HepG2 (cell line): ENCODE results near the gene PRR19. TPM values are rescaled to one million over a fixed set of nuclear protein-coding genes. Genes with fewer than 3 reads are reported as not detected.

Experiments used
- BRCA1 ChIP-seq: sonication (generic); formaldehyde crosslinking; IDR thresholded peaks from 2 replicates; pipeline ENCODE4 v1.4.0; 2020; ENCODE audit warnings: missing genetic modification reagents
- CCAR2 ChIP-seq: fragments of 200-400 bp; formaldehyde crosslinking; optimal IDR thresholded peaks from 2 replicates; pipeline ENCODE3; 2018; ENCODE audit warnings: low read depth, mild to moderate bottlenecking, low read length, moderate library complexity
- CSRNP1 ChIP-seq: sonication (generic); formaldehyde crosslinking; IDR thresholded peaks from 2 replicates; pipeline ENCODE4 v1.8.1; 2023; ENCODE audit warnings: mild to moderate bottlenecking, missing genetic modification reagents
- E2F2 ChIP-seq: sonication (generic); formaldehyde crosslinking; IDR thresholded peaks from 2 replicates; pipeline ENCODE4 v1.4.0; 2020; ENCODE audit warnings: missing genetic modification reagents, borderline replicate concordance
- FOSL2 ChIP-seq: sonication (generic); formaldehyde crosslinking; IDR thresholded peaks from 2 replicates; pipeline ENCODE4 v1.4.0; 2020; ENCODE audit warnings: missing genetic modification reagents
- MLX ChIP-seq: IDR thresholded peaks from 2 replicates; pipeline ENCODE4 v1.6.1; 2016
- REPIN1 ChIP-seq: sonication (generic); formaldehyde crosslinking; IDR thresholded peaks from 2 replicates; pipeline ENCODE4 v1.8.0; 2022; ENCODE audit warnings: missing genetic modification reagents, low read depth, mild to moderate bottlenecking, borderline replicate concordance
- RFXAP ChIP-seq: sonication (generic); formaldehyde crosslinking; IDR thresholded peaks from 2 replicates; pipeline ENCODE4 v1.4.0; 2020; ENCODE audit warnings: missing genetic modification reagents, borderline replicate concordance
- SP140L ChIP-seq: sonication (generic); formaldehyde crosslinking; IDR thresholded peaks from 2 replicates; pipeline ENCODE4 v1.4.0; 2020; ENCODE audit warnings: missing genetic modification reagents, borderline replicate concordance
- ZHX2 ChIP-seq, 2 experiments: sonication (generic) in 1 of 2; formaldehyde crosslinking in 1 of 2; IDR thresholded peaks; 2 replicates each; pipeline versions ENCODE4 v1.6.1 to v1.9.0; 2014 to 2022; ENCODE audit warnings: antibody characterized with exemption in 1 of 2, borderline replicate concordance in 1 of 2, inconsistent platforms in 1 of 2, low read depth in 1 of 2, missing genetic modification reagents in 1 of 2
- ZMAT5 ChIP-seq: sonication (generic); formaldehyde crosslinking; IDR thresholded peaks from 2 replicates; pipeline ENCODE4 v1.5.0; 2020; ENCODE audit warnings: mild to moderate bottlenecking, low read depth, missing genetic modification reagents, borderline replicate concordance
- ZNF10 ChIP-seq: sonication (generic); formaldehyde crosslinking; IDR thresholded peaks from 2 replicates; pipeline ENCODE4 v1.4.0; 2020; ENCODE audit warnings: mild to moderate bottlenecking, low read depth, missing genetic modification reagents, borderline replicate concordance
- polyA plus RNA-seq, 8 experiments: library from polyadenylated mRNA; depleted of rRNA in 3 of 8; stranded (reverse) in 7 of 8; unstranded in 1 of 8; fragments of >200 nt; fragmentation: Illumina TruSeq in 4 of 8; extraction: Trizol in 4 of 8; gene quantifications; 2 replicates each; pipeline versions ENCODE4 v1.2.1 to v1.2.3, GENCODE V29; 2011 to 2016; ENCODE audit warnings: low read depth in 4 of 8, missing spikeins in 1 of 8, mixed read lengths in 1 of 8; ENCODE audit not compliant: insufficient read depth in 1 of 8
- total RNA-seq, 5 experiments: library from RNA; depleted of rRNA; stranded (reverse); fragments of >200 nt; fragmentation: Illumina TruSeq; extraction: Trizol; gene quantifications; 2 replicates each; pipeline ENCODE4 v1.2.3, GENCODE V29; 2016; ENCODE audit warnings: low read depth in 1 of 5

Gene PRR19
- total and polyA plus RNA-seq, 2 of the 13 experiments (the other 11 are each of a cell fraction or from before 2014, with no cell fraction given) = 0.21 to 0.33 TPM

- TF ChIP-seq ZHX2 (IDR thresholded peaks at IDR 0.05; ENCODE audit: low read depth) (no peak), ZHX2 (CRISPR knock-in tag; IDR thresholded peaks at IDR 0.05; ENCODE audit: borderline replicate concordance) (no peak), ZNF10 (CRISPR knock-in tag) (no peak), RFXAP (CRISPR knock-in tag) (no peak), E2F2 (CRISPR knock-in tag) (no peak), REPIN1 (CRISPR knock-in tag) (no peak), ZMAT5 (CRISPR knock-in tag) (no peak), BRCA1 (CRISPR knock-in tag) (no peak), FOSL2 (peak; percentile 35; the same call in 1 of the 2 replicates), CSRNP1 (CRISPR knock-in tag) (no peak), SP140L (CRISPR knock-in tag) (no peak), MLX (CRISPR knock-in tag) (no peak), CCAR2 (peak; percentile 56)
Measured at GRCh38 chr19:42283188-42284065, 18.5 kb upstream of the PRR19 start (continued).
